ENCODE results near the gene CACNA2D1.

DNA sequence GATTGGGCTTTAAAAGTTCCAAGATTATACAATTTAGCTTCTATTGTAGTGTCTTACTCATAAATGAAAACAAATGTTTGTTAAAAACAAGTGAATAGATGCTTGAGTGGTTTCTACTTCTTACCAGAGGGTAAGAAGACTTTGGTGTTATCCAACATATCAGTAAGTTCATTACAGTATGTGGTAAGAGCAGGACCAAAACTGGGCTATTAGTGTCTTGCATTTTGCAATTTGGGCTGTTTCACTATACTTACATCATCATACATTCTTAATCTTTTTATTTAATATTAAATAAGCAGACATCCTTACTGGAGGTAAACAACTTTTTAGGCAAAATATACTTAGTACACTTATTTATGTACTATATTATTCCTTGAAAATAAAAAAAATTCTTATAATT, 425.4 kb downstream of the CACNA2D1 start:
- no peak for TF ChIP-seq REST (IDR thresholded peaks at IDR 0.05; ENCODE audit: low read depth)
- TF ChIP-seq, protein P1, sequence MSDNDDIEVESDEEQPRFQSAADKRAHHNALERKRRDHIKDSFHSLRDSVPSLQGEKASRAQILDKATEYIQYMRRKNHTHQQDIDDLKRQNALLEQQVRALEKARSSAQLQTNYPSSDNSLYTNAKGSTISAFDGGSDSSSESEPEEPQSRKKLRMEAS (IDR thresholded peaks at IDR 0.05), result no peak
- TF ChIP-seq CEBPB (IDR thresholded peaks at IDR 0.05), result no peak
- TF ChIP-seq CREB1 (IDR thresholded peaks at IDR 0.05; ENCODE audit: low read depth), result no peak
- TF ChIP-seq TAF1 (IDR thresholded peaks at IDR 0.05; ENCODE audit: low read depth), result no peak
- no peak for TF ChIP-seq EGR1 (IDR thresholded peaks at IDR 0.05)

Measured in Ishikawa (cell line).